ENCODE results near the gene SLC16A3. TPM values are rescaled to one million over a fixed set of nuclear protein-coding genes. Genes with fewer than 3 reads are reported as not detected.

Gene SLC16A3
- total and polyA plus RNA-seq, 9 of the 15 experiments (the other 6 are each of a cell fraction or from before 2014, with no cell fraction given): 0.11 to 5.4 (median 1.2) TPM; not detected in 2

DNA sequence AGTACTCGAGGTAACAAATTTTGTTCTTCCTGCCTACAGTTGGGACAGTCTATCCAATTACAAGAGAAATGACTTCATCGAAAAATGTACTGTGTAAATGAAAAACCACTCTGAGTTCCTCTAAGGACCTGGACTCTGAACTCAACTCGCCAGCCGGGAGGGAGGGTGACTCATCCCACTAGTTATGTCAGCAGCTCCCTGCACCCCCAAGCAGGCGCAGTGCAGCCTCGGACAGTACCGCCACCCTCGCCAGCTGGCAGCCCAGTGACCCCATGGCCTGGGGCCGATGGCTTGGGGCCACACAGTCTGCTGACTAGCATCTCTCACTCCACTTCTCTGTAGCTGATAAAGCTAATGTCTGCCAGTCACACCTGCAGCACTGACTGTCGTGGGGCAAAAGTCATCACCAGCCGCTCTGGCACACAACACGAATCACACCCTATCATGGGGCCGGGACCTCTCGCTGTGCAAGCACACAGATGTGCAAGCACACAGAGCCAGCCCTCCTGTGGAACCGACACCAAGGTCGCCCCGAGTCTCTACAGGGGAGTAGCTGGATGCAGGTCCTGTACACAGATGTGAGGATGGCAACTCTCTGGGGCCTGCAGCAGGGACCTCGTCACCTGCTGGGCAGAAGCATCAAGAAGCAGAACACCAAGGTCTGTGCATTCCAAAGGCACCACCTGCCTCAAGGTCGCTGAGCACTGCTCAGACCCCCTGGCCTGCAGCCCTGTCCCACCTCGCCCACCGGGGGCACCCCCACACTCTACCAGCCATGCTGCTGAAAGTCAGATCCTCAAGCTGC lies 38.9 kb downstream of the SLC16A3 start (continued):
- TF ChIP-seq, protein P1, sequence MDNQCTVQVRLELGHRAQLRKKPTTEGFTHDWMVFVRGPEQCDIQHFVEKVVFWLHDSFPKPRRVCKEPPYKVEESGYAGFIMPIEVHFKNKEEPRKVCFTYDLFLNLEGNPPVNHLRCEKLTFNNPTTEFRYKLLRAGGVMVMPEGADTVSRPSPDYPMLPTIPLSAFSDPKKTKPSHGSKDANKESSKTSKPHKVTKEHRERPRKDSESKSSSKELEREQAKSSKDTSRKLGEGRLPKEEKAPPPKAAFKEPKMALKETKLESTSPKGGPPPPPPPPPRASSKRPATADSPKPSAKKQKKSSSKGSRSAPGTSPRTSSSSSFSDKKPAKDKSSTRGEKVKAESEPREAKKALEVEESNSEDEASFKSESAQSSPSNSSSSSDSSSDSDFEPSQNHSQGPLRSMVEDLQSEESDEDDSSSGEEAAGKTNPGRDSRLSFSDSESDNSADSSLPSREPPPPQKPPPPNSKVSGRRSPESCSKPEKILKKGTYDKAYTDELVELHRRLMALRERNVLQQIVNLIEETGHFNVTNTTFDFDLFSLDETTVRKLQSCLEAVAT (IDR thresholded peaks at IDR 0.05): peak in 1 of 2 experiments; percentile 93; a peak in 2 of 4 replicates
- TF ChIP-seq NFYB (IDR thresholded peaks at IDR 0.05; ENCODE audit: extremely low read depth, insufficient read length): no peak
- TF ChIP-seq, protein P2, sequence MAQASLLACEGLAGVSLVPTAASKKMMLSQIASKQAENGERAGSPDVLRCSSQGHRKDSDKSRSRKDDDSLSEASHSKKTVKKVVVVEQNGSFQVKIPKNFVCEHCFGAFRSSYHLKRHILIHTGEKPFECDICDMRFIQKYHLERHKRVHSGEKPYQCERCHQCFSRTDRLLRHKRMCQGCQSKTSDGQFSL (CRISPR knock-in tag; IDR thresholded peaks at IDR 0.05): peak; percentile 95
- TF ChIP-seq, protein P2 (tag; IDR thresholded peaks at IDR 0.05): peak in 1 of 2 experiments; percentile 74; a peak in 2 of 4 replicates
- peak; percentile 47; the same call in 1 of the 2 replicates for TF ChIP-seq EP400 (IDR thresholded peaks at IDR 0.05)
- 0 out of 4 replicates have a peak, but pooled peaks of 1 of the 2 experiments have one; percentile 13 for TF ChIP-seq HDAC1 (IDR thresholded peaks at IDR 0.05)
- peak; percentile 84 for TF ChIP-seq DPF2 (IDR thresholded peaks at IDR 0.05)
- 0 out of 2 replicates have a peak, but pooled peaks have one; percentile 11 for TF ChIP-seq LEF1 (IDR thresholded peaks at IDR 0.05)
- no peak for TF ChIP-seq MTA2 (IDR thresholded peaks at IDR 0.05; ENCODE audit: low read depth)
- TF ChIP-seq TCF3 (CRISPR knock-in tag; IDR thresholded peaks at IDR 0.05): no peak; the same call in 1 of the 2 replicates
- TF ChIP-seq, protein P3, sequence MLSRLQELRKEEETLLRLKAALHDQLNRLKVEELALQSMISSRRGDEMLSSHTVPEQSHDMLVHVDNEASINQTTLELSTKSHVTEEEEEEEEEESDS (CRISPR knock-in tag; IDR thresholded peaks at IDR 0.05): no peak
- peak; percentile 57; the same call in 1 of the 2 replicates for TF ChIP-seq SMARCE1 (IDR thresholded peaks at IDR 0.05)
- TF ChIP-seq, protein P4, sequence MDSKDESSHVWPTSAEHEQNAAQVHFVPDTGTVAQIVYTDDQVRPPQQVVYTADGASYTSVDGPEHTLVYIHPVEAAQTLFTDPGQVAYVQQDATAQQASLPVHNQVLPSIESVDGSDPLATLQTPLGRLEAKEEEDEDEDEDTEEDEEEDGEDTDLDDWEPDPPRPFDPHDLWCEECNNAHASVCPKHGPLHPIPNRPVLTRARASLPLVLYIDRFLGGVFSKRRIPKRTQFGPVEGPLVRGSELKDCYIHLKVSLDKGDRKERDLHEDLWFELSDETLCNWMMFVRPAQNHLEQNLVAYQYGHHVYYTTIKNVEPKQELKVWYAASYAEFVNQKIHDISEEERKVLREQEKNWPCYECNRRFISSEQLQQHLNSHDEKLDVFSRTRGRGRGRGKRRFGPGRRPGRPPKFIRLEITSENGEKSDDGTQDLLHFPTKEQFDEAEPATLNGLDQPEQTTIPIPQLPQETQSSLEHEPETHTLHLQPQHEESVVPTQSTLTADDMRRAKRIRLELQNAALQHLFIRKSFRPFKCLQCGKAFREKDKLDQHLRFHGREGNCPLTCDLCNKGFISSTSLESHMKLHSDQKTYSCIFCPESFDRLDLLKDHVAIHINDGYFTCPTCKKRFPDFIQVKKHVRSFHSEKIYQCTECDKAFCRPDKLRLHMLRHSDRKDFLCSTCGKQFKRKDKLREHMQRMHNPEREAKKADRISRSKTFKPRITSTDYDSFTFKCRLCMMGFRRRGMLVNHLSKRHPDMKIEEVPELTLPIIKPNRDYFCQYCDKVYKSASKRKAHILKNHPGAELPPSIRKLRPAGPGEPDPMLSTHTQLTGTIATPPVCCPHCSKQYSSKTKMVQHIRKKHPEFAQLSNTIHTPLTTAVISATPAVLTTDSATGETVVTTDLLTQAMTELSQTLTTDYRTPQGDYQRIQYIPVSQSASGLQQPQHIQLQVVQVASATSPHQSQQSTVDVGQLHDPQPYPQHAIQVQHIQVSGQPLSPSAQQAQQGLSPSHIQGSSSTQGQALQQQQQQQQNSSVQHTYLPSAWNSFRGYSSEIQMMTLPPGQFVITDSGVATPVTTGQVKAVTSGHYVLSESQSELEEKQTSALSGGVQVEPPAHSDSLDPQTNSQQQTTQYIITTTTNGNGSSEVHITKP (IDR thresholded peaks at IDR 0.05; ENCODE audit: partially characterized antibody): peak; percentile 44
- peak; percentile 30; the same call in 1 of the 2 replicates for TF ChIP-seq MYNN (IDR thresholded peaks at IDR 0.05)
- no peak for TF ChIP-seq MYNN (CRISPR knock-in tag; IDR thresholded peaks at IDR 0.05)
- 0 out of 2 replicates have a peak, but pooled peaks have one; percentile 55 for TF ChIP-seq JUNB (CRISPR knock-in tag; conservative IDR thresholded peaks at IDR 0.05)
